ENCODE measurements around the gene CHMP6.

- TF ChIP-seq, protein P1, sequence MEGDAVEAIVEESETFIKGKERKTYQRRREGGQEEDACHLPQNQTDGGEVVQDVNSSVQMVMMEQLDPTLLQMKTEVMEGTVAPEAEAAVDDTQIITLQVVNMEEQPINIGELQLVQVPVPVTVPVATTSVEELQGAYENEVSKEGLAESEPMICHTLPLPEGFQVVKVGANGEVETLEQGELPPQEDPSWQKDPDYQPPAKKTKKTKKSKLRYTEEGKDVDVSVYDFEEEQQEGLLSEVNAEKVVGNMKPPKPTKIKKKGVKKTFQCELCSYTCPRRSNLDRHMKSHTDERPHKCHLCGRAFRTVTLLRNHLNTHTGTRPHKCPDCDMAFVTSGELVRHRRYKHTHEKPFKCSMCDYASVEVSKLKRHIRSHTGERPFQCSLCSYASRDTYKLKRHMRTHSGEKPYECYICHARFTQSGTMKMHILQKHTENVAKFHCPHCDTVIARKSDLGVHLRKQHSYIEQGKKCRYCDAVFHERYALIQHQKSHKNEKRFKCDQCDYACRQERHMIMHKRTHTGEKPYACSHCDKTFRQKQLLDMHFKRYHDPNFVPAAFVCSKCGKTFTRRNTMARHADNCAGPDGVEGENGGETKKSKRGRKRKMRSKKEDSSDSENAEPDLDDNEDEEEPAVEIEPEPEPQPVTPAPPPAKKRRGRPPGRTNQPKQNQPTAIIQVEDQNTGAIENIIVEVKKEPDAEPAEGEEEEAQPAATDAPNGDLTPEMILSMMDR (conservative IDR thresholded peaks at IDR 0.05) = no peak
- no peak for TF ChIP-seq EZH2 (IDR thresholded peaks at IDR 0.05; ENCODE audit: low read depth)
These were observed 4.7 kb upstream of the CHMP6 start for GRCh38 chr17:80986816-80987475.

Measured in PC-9 (cell line).